Breast epithelium (tissue), 3 donors: Measurements from ENCODE around the gene MRAP.

Experiments
- CTCF ChIP-seq, 3 donors: fragments of 450-650 bp; IDR thresholded peaks; one replicate each; pipeline ENCODE4 v1.5.1; 2016 to 2017; ENCODE audit warnings: antibody characterized with exemption in 3 of 3, mild to moderate bottlenecking in 3 of 3, moderate library complexity in 3 of 3
- POLR2A ChIP-seq: fragments of 450-650 bp; IDR thresholded peaks from one replicate; pipeline ENCODE4 v1.6.1; 2016; ENCODE audit warnings: antibody characterized with exemption, mild to moderate bottlenecking, moderate library complexity
- POLR2AphosphoS5 ChIP-seq, 3 donors: sonication (generic); formaldehyde crosslinking; IDR thresholded peaks; one replicate each; pipeline ENCODE4 v1.6.1; 2017; ENCODE audit warnings: antibody characterized with exemption in 3 of 3

- no peak for TF ChIP-seq CTCF (IDR thresholded peaks at IDR 0.05)
- no peak for TF ChIP-seq POLR2A
- no peak for TF ChIP-seq POLR2AphosphoS5 (IDR thresholded peaks at IDR 0.05)
These were observed 36.4 kb downstream of the MRAP start for GRCh38 chr21:32334980-32335531.
